Measurements from ENCODE around the gene YIPF1.
"Not testable (repeated sequence)": the region's sequence is repeated elsewhere in the genome, so short reads cannot be mapped to it uniquely, and the experiment has no call there.

DNA sequence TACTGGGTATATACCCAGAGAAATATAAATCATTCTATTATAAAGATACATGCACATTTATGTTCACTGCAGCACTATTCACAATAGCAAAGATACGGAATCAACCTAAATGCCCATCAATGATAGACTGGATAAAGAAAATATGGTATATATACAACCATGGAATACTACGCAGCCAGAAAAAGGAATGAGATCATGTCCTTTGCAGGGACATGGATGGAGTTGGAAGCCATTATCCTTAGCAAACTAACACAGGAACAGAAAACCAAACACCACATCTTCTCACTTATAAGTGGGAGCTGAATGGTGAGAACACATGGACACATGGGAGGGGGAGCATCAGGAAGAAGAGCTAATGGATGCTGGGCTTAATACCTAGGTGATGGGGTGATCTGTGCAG is 7.7 kb downstream of the YIPF1 start:
- TF ChIP-seq, protein P1, sequence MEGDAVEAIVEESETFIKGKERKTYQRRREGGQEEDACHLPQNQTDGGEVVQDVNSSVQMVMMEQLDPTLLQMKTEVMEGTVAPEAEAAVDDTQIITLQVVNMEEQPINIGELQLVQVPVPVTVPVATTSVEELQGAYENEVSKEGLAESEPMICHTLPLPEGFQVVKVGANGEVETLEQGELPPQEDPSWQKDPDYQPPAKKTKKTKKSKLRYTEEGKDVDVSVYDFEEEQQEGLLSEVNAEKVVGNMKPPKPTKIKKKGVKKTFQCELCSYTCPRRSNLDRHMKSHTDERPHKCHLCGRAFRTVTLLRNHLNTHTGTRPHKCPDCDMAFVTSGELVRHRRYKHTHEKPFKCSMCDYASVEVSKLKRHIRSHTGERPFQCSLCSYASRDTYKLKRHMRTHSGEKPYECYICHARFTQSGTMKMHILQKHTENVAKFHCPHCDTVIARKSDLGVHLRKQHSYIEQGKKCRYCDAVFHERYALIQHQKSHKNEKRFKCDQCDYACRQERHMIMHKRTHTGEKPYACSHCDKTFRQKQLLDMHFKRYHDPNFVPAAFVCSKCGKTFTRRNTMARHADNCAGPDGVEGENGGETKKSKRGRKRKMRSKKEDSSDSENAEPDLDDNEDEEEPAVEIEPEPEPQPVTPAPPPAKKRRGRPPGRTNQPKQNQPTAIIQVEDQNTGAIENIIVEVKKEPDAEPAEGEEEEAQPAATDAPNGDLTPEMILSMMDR (IDR thresholded peaks at IDR 0.05; ENCODE audit: low read depth, low read length): not testable (repeated sequence)
- TF ChIP-seq EZH2phosphoT487 (IDR thresholded peaks at IDR 0.05; ENCODE audit: low read depth): not testable (repeated sequence)

Data from OCI-LY3 (cell line).